HEK293 (cell line): ENCODE measurements around the gene ADGRL1.
"Not testable (repeated sequence)": the region's sequence is repeated elsewhere in the genome, so short reads cannot be mapped to it uniquely, and the experiment has no call there.

ENCODE experiments used
- CTCF ChIA-PET: fragments of 350-600 bp; formaldehyde crosslinking; extraction: SDS; loops from one replicate; lab custom pipeline; 2021; ENCODE audit warnings: antibody characterized with exemption; lab: Yijun Ruan, JAX
- POLR2A ChIA-PET: fragments of 300-600 bp; formaldehyde crosslinking; extraction: SDS; loops from one replicate; lab custom pipeline; 2020; ENCODE audit warnings: antibody characterized with exemption, inconsistent platforms; lab: Yijun Ruan, JAX
- H3K27ac ChIP-seq: fragments of 200-500 bp; sonication (Bioruptor generic); 2 replicates; pipeline ENCODE4 v1.5.1; 2014; ENCODE audit warnings: low read depth, low read length, control low read depth, inconsistent platforms; ENCODE audit errors: extremely low read depth
- H3K36me3 ChIP-seq, 2 experiments: fragments of 200-500 bp in 1 of 2; sonication (Bioruptor generic) in 1 of 2; 1 replicate in 1 of 2; 2 replicates in 1 of 2; pipeline ENCODE4 v1.5.1; 2014 to 2017; ENCODE audit warnings: inconsistent platforms in 2 of 2, low read length in 2 of 2; ENCODE audit not compliant: control insufficient read depth in 2 of 2, insufficient read depth in 1 of 2
- H3K4me1 ChIP-seq: fragments of 200-500 bp; sonication (Bioruptor generic); 2 replicates; pipeline ENCODE4 v1.5.1; 2014; ENCODE audit warnings: mild to moderate bottlenecking, low read length, inconsistent platforms; ENCODE audit not compliant: control insufficient read depth, insufficient read depth
- H3K4me3 ChIP-seq: 2 replicates; pipeline ENCODE4 v1.5.1; 2011; ENCODE audit warnings: low read depth, mild to moderate bottlenecking, control low read depth, low read length, moderate library complexity
- H3K9me3 ChIP-seq: fragments of 200-500 bp; sonication (Bioruptor generic); 2 replicates; pipeline ENCODE4 v1.5.1; 2014; ENCODE audit warnings: low read depth, low read length, inconsistent platforms; ENCODE audit not compliant: control insufficient read depth, insufficient read depth
- FEZF1 ChIP-seq: fragments of 450-650 bp; formaldehyde crosslinking; IDR thresholded peaks from 2 replicates; pipeline ENCODE4 v1.5.1; 2016; ENCODE audit warnings: missing biosample characterization, missing genetic modification characterization
- GFI1B ChIP-seq: fragments of 450-650 bp; formaldehyde crosslinking; IDR thresholded peaks from 2 replicates; pipeline ENCODE4 v1.5.1; 2016; ENCODE audit warnings: missing biosample characterization, missing genetic modification characterization
- GLI4 ChIP-seq: fragments of 450-650 bp; formaldehyde crosslinking; IDR thresholded peaks from 2 replicates; pipeline ENCODE4 v1.5.1; 2016; ENCODE audit warnings: missing biosample characterization, missing genetic modification characterization
- GLIS2 ChIP-seq: fragments of 450-650 bp; formaldehyde crosslinking; IDR thresholded peaks from 2 replicates; pipeline ENCODE4 v1.5.1; 2016; ENCODE audit warnings: missing biosample characterization, missing genetic modification characterization
- KLF1 ChIP-seq: fragments of 450-650 bp; formaldehyde crosslinking; IDR thresholded peaks from 2 replicates; pipeline ENCODE4 v1.5.1; 2016; ENCODE audit warnings: missing biosample characterization, missing genetic modification characterization
- KLF10 ChIP-seq: fragments of 450-650 bp; IDR thresholded peaks from 2 replicates; pipeline ENCODE4 v1.5.1; 2018; ENCODE audit warnings: missing biosample characterization, mild to moderate bottlenecking, missing genetic modification characterization
- KLF9 ChIP-seq: fragments of 450-650 bp; formaldehyde crosslinking; IDR thresholded peaks from 2 replicates; pipeline ENCODE4 v1.5.1; 2016; ENCODE audit warnings: missing biosample characterization, missing genetic modification characterization, low read depth
- YY2 ChIP-seq: fragments of 450-650 bp; formaldehyde crosslinking; IDR thresholded peaks from 2 replicates; pipeline ENCODE4 v1.5.1; 2016; ENCODE audit warnings: missing biosample characterization, missing genetic modification characterization
- ZIC2 ChIP-seq: fragments of 450-650 bp; formaldehyde crosslinking; IDR thresholded peaks from 2 replicates; pipeline ENCODE4 v1.5.1; 2016; ENCODE audit warnings: missing biosample characterization, missing genetic modification characterization
- ZNF132 ChIP-seq: fragments of 450-650 bp; formaldehyde crosslinking; IDR thresholded peaks from 2 replicates; pipeline ENCODE4 v1.5.1; 2017; ENCODE audit warnings: missing biosample characterization, missing genetic modification characterization, borderline replicate concordance
- ZNF169 ChIP-seq: fragments of 450-650 bp; formaldehyde crosslinking; IDR thresholded peaks from 2 replicates; pipeline ENCODE4 v1.5.1; 2016; ENCODE audit warnings: missing biosample characterization, missing genetic modification characterization
- ZNF394 ChIP-seq: fragments of 450-650 bp; formaldehyde crosslinking; IDR thresholded peaks from 2 replicates; pipeline ENCODE4 v1.5.1; 2016; ENCODE audit warnings: missing biosample characterization, missing genetic modification characterization, mild to moderate bottlenecking, moderate library complexity, borderline replicate concordance
- ZNF529 ChIP-seq: fragments of 450-650 bp; formaldehyde crosslinking; IDR thresholded peaks from 2 replicates; pipeline ENCODE4 v1.5.1; 2017; ENCODE audit warnings: missing genetic modification characterization, missing biosample characterization; ENCODE audit not compliant: insufficient replicate concordance
- ZNF623 ChIP-seq: fragments of 450-650 bp; formaldehyde crosslinking; IDR thresholded peaks from 2 replicates; pipeline ENCODE4 v1.5.1; 2016; ENCODE audit warnings: missing biosample characterization, missing genetic modification characterization
- ZNF658 ChIP-seq: fragments of 450-650 bp; formaldehyde crosslinking; IDR thresholded peaks from 2 replicates; pipeline ENCODE4; 2016; ENCODE audit warnings: missing biosample characterization, missing genetic modification characterization
- ZNF664 ChIP-seq: fragments of 450-650 bp; formaldehyde crosslinking; IDR thresholded peaks from 2 replicates; pipeline ENCODE4 v1.5.1; 2016; ENCODE audit warnings: missing biosample characterization, missing genetic modification characterization
- ZNF670 ChIP-seq: fragments of 450-650 bp; formaldehyde crosslinking; IDR thresholded peaks from 2 replicates; pipeline ENCODE4 v1.5.1; 2016; ENCODE audit warnings: missing biosample characterization, missing genetic modification characterization, low read depth
- ZNF777 ChIP-seq: fragments of 450-650 bp; formaldehyde crosslinking; IDR thresholded peaks from 2 replicates; pipeline ENCODE4 v1.5.1; 2017; ENCODE audit warnings: missing biosample characterization, missing genetic modification characterization, borderline replicate concordance
- ZNF792 ChIP-seq: fragments of 450-650 bp; formaldehyde crosslinking; IDR thresholded peaks from 2 replicates; pipeline ENCODE4 v1.5.1; 2016; ENCODE audit warnings: missing biosample characterization, missing genetic modification characterization
- TF ChIP-seq, protein P1 (sequence below): fragments of 450-650 bp; formaldehyde crosslinking; IDR thresholded peaks from 2 replicates; pipeline ENCODE4 v1.5.1; 2016; ENCODE audit warnings: missing biosample characterization, missing genetic modification characterization
- TF ChIP-seq, protein P2 (sequence below): fragments of 450-650 bp; formaldehyde crosslinking; IDR thresholded peaks from 2 replicates; pipeline ENCODE4 v1.5.1; 2017; ENCODE audit warnings: missing biosample characterization, missing genetic modification characterization
- TF ChIP-seq, protein P3 (sequence below): fragments of 450-650 bp; formaldehyde crosslinking; IDR thresholded peaks from 2 replicates; pipeline ENCODE4 v1.5.1; 2016; ENCODE audit warnings: missing biosample characterization, missing genetic modification characterization

The ADGRL1 gene

DNA sequence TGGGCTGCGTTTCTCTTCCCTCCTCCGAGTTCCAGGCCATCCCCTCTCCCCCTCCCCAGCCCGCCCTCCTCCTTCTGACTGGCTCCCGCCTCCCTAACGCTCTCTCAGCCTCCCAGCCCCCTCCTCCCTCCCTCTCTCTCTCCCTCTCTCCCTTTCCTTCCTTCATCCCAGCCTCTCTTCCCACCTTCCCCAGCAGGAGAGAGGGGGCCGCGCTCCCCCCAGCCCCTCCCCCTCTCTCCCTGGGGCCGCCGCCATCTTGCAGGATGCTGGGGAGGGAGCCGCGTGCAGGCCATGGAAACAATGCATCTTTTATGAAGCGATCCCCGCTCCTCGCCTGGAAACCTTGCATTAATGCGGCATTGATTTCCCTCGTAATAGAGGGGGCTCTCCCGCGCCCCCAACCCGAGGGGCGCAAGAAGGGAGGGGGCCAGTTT lies 42.6 kb upstream of the ADGRL1 start (continued):
- TF ChIP-seq GLI4 (tag by site-specific recombination) (no peak), ZNF132 (tag by site-specific recombination) (no peak), ZNF670 (tag by site-specific recombination) (no peak), KLF10 (no peak), ZNF664 (tag by site-specific recombination) (no peak), ZNF169 (tag by site-specific recombination) (no peak), ZNF623 (tag by site-specific recombination) (no peak), ZNF777 (tag by site-specific recombination) (no peak), FEZF1 (tag by site-specific recombination) (no peak), GLIS2 (tag by site-specific recombination) (peak; percentile 6; the same call in 1 of the 2 replicates), ZNF394 (tag by site-specific recombination) (no peak), KLF9 (peak; percentile 39; the same call in 1 of the 2 replicates), GFI1B (no peak), YY2 (tag by site-specific recombination) (0 out of 2 replicates have a peak, but pooled peaks have one; percentile 54), ZNF658 (tag by site-specific recombination) (no peak), ZNF792 (tag by site-specific recombination) (no peak), ZNF529 (tag by site-specific recombination) (no peak), ZIC2 (tag by site-specific recombination) (peak; percentile 59), KLF1 (no peak)
- TF ChIP-seq, protein P1, sequence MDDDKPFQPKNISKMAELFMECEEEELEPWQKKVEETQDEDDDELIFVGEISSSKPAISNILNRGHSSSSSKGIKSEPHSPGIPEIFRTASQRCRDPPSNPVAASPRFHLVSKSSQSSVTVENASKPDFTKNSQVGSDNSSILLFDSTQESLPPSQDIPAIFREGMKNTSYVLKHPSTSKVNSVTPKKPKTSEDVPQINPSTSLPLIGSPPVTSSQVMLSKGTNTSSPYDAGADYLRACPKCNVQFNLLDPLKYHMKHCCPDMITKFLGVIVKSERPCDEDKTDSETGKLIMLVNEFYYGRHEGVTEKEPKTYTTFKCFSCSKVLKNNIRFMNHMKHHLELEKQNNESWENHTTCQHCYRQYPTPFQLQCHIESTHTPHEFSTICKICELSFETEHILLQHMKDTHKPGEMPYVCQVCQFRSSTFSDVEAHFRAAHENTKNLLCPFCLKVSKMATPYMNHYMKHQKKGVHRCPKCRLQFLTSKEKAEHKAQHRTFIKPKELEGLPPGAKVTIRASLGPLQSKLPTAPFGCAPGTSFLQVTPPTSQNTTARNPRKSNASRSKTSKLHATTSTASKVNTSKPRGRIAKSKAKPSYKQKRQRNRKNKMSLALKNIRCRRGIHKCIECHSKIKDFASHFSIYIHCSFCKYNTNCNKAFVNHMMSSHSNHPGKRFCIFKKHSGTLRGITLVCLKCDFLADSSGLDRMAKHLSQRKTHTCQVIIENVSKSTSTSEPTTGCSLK (tag by site-specific recombination) = no peak
- TF ChIP-seq, all 188 proteins: peak for 27

DNA sequence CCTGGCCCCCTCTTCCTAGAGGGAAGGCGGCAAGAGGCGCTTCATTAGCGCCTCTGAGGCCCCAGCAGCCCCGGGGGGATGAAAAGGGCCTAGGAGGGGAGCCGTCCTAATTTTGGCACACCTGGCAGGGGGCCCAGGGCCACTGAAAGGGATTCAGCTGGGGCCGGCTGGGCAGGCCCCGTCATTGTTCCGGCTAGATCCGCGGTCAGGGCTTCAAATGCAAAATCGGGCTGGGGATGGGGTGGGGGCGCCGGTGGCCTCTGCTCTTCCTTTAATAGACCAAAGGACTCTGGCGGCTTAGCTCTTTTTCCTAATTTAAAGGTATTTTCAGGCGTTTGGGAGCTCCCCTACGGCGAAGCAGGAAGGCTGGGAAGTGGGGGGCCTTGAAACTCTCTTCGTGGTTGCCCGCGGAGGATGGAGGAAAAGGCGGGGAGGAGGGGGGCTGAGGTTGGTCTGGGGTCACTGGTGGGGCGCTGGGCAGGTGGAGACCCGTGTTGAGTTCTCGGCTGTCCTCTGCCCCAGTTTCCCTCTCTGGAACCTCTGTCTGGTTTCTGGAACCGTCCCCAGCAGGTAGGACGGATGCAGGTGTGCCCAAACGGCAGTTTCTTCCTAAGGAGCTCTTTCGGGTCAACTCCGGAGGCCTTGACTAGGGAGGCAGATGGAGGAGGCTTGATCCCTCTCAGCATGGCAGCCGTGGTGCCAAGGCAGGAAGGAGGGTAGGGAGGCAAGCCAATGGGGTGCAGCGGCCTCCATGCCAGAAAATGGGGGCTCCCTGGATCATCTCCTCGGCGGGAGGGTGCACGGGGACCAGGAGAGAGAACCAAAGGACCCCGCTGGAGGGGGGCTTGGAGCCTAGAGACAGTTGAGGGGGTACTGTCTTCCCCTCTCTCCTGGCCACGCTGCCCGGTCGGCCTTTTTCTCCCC lies 41.8 kb upstream of the ADGRL1 start:
- H3K27ac ChIP-seq, H3K4me3 ChIP-seq, H3K36me3 ChIP-seq, POLR2A ChIA-PET: not testable (repeated sequence)
- TF ChIP-seq, protein P2, sequence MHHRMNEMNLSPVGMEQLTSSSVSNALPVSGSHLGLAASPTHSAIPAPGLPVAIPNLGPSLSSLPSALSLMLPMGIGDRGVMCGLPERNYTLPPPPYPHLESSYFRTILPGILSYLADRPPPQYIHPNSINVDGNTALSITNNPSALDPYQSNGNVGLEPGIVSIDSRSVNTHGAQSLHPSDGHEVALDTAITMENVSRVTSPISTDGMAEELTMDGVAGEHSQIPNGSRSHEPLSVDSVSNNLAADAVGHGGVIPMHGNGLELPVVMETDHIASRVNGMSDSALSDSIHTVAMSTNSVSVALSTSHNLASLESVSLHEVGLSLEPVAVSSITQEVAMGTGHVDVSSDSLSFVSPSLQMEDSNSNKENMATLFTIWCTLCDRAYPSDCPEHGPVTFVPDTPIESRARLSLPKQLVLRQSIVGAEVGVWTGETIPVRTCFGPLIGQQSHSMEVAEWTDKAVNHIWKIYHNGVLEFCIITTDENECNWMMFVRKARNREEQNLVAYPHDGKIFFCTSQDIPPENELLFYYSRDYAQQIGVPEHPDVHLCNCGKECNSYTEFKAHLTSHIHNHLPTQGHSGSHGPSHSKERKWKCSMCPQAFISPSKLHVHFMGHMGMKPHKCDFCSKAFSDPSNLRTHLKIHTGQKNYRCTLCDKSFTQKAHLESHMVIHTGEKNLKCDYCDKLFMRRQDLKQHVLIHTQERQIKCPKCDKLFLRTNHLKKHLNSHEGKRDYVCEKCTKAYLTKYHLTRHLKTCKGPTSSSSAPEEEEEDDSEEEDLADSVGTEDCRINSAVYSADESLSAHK = peak; percentile 100
- TF ChIP-seq ZIC2 (tag by site-specific recombination) = peak; percentile 44; the same call in 1 of the 2 replicates
- TF ChIP-seq, protein P3, sequence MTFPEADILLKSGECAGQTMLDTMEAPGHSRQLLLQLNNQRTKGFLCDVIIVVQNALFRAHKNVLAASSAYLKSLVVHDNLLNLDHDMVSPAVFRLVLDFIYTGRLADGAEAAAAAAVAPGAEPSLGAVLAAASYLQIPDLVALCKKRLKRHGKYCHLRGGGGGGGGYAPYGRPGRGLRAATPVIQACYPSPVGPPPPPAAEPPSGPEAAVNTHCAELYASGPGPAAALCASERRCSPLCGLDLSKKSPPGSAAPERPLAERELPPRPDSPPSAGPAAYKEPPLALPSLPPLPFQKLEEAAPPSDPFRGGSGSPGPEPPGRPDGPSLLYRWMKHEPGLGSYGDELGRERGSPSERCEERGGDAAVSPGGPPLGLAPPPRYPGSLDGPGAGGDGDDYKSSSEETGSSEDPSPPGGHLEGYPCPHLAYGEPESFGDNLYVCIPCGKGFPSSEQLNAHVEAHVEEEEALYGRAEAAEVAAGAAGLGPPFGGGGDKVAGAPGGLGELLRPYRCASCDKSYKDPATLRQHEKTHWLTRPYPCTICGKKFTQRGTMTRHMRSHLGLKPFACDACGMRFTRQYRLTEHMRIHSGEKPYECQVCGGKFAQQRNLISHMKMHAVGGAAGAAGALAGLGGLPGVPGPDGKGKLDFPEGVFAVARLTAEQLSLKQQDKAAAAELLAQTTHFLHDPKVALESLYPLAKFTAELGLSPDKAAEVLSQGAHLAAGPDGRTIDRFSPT (tag by site-specific recombination) = peak; percentile 73
- TF ChIP-seq, all 188 proteins: peak for 3; not testable (repeated sequence) for 185
- H3K4me1 ChIP-seq, H3K9me3 ChIP-seq: not testable (repeated sequence)
- CTCF ChIA-PET = interaction anchor here (0.6 kb wide), 1 partner anchor 14 kb away, joined by 3 read pairs; no protein-coding TSS in a partner anchor
